ENCODE measurements around the gene SMIM33.

SMIM33 gene

DNA sequence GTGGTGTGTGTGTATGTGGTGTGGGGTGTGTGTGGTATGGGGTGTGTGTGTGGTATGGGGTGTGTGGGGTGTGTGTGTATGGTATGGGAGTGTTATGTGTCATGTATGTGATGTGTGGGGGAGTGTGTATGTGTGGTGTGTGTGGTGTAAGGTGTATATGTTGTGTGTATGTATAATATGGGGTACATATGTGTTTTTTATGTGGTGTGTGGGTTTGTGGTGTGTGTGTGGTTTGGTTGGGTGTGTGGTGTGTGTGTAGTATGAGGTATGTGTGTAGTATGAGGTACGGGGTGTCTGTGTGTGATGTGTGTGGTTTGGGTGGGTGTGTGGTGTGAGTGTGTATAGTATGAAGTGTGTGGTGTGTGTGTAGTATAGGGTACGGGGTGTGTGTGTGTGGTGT lies 19.6 kb upstream of the SMIM33 start:
- no peak overlapping the region for H3K4me3 Mint-ChIP-seq
- DNase-seq = peak; percentile 30
- no peak overlapping the region for H3K27ac Mint-ChIP-seq
- peaks cover 8% of the 10 kb centered on the region for H3K9me3 Mint-ChIP-seq
- peaks cover 54% of the 10 kb centered on the region for H3K4me1 Mint-ChIP-seq (ENCODE audit: low read depth)
- H3K36me3 Mint-ChIP-seq (ENCODE audit: low read depth) = peaks cover 7% of the 10 kb centered on the region
- no peaks in the 10 kb centered on the region for H3K27me3 Mint-ChIP-seq

DNA sequence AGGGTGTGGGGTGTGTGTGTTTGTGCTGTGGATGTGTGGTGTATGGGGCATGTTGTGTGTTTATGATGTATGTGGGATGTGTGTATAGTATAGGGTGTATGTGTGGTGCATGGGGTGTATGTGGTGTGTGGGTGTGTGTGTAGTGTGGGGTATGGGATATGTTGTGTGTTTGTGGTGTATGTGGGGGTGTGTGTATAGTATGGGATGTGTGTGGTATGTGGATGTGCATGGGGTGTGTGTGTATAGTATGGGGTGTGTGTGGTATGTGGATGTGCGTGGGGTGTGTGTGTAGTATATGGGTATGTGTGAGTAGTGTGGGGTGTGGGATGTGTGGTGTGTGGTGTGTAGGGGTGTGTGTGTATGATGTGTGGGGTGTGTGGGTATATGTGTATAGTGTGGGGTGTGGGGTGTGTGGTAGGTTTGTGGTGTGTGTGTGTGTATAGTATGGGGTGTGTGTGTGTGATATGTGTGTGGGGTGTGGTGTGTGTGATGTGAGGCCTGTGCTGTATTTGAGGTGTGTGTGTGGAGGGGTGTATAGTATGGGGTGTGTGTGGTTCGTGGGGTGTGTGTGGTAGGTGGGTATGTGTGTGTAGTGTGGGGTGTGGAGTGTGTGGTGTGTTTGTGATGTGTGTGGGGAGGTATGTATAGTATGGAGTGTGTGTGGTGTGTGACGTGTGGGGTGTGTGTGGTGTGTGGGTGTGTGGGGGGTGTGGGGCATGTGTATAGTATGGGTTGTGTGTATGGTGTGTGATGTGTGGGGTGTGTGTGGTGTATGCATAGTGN lies 18.7 kb upstream of the SMIM33 start:
- H3K27me3 Mint-ChIP-seq = no peaks in the 10 kb centered on the region
- no peak overlapping the region for H3K27ac Mint-ChIP-seq
- peaks cover 5% of the 10 kb centered on the region for H3K9me3 Mint-ChIP-seq
- peaks cover 54% of the 10 kb centered on the region for H3K4me1 Mint-ChIP-seq (ENCODE audit: low read depth)
- H3K4me3 Mint-ChIP-seq = no peak overlapping the region
- peaks cover 7% of the 10 kb centered on the region for H3K36me3 Mint-ChIP-seq (ENCODE audit: low read depth)
- peak; percentile 32 for DNase-seq

DNA sequence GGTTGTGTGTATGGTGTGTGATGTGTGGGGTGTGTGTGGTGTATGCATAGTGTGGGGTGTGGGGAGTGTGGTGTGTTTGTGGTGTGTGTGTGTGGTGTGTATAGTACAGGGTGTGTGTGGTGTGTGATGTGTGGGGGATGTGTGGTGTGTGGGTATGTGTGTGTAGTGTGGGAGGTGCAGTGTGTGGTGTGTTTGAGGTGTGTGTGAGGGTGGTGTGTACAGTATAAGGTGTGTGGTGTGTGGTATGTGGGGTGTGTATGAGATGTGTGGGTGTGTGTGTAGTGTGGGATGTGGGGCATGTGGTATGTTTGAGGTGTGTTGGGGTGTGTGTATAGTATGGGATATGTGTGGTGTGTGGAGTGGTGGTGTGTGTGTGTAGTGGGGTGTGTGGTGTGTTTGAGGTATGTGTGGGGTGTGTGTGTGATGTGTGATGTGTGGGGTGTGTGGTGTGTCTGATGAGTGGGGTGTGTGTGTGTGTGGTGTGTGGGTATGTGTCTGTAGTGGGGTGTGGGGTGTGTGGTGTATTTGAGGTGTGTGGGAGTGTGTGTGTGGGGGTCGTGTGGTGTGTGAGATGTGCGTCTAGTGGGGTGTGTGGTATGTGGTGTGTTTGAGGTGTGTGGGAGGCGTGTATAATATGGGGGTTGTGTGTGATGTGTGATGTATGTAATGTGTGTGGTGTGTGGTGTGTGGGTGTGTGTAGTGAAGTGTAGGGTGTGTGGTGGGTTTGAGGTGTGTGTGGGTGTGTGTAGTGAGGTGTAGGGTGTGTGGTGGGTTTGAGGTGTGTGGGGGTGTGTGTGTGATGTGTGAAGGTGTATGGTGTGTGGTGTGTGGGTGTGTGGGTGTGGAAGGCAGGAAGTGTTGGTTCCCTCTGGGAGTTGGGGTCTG lies 16.9 kb upstream of the SMIM33 start:
- Mint-ChIP-seq H3K36me3 (ENCODE audit: low read depth) (no peaks in the 10 kb centered on the region), H3K27me3 (no peaks in the 10 kb centered on the region), H3K9me3 (no peaks in the 10 kb centered on the region), H3K4me3 (no peak overlapping the region), H3K27ac (peak overlapping the region; percentile 61), H3K4me1 (ENCODE audit: low read depth) (peaks cover 50% of the 10 kb centered on the region)
- DNase-seq = peak; percentile 42

DNA sequence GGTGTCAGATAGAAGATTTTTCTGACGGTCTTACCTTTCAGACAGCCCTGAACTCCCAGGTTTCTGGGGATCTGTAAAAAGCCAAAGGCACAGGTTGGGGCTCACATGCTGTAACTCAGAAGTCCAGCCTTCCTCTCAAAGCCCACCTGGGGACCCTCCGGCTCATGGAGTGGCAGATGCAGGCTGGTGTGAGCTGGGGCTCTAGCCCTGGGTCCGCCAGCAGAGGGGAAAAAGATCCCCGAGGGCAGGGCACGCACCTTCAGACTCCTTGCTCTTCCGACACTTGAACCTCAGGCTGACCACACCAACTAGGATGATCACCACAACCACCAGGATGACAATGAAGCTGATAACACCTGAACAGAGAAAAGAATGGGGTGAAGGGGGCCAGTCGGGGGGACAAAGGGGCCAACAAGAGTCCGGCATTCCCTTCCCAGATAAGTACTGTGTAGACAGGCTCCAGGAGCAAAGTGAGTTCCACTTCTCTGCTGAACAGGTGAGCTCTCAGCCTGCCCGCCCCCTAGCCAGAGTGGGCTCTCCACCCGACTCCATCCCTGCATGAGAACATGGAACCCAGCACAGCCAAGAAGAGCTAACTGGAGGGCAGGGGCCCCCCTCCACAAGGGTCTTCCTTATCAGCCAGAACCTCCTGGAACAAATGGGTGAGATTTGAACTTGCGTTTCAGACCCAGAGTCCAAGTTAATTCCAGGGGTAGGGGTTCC lies 16.1 kb upstream of the SMIM33 start:
- Mint-ChIP-seq H3K27ac (peak overlapping the region; percentile 61), H3K4me3 (no peak overlapping the region), H3K4me1 (ENCODE audit: low read depth) (peaks cover 54% of the 10 kb centered on the region), H3K27me3 (no peaks in the 10 kb centered on the region), H3K9me3 (no peaks in the 10 kb centered on the region), H3K36me3 (ENCODE audit: low read depth) (no peaks in the 10 kb centered on the region)
- DNase-seq = peak; percentile 32

DNA sequence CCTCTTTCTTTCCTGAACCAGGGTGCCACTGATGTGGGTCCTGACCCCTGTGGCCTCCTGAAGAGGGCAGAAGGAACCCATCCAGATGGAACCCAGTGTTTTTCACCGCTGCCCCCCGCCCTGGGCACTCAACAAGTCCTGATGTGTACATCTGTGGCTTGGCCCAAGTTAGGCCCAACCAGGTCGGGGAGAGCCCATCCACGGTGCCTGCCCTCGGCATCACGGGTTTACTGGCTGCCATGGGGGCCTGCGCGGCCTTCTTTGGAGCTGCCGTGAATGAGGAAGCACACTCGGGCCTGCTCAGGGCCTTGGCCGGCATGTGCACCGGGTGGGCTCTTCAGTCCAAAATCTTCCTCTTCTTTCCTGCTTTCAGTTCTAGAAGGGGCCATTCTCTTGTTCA lies 14.0 kb upstream of the SMIM33 start:
- Mint-ChIP-seq H3K4me1 (ENCODE audit: low read depth) (peaks cover 75% of the 10 kb centered on the region), H3K4me3 (no peak overlapping the region), H3K9me3 (no peaks in the 10 kb centered on the region), H3K27me3 (no peaks in the 10 kb centered on the region), H3K36me3 (ENCODE audit: low read depth) (no peaks in the 10 kb centered on the region), H3K27ac (peak overlapping the region; percentile 73)
- DNase-seq = no peak

DNA sequence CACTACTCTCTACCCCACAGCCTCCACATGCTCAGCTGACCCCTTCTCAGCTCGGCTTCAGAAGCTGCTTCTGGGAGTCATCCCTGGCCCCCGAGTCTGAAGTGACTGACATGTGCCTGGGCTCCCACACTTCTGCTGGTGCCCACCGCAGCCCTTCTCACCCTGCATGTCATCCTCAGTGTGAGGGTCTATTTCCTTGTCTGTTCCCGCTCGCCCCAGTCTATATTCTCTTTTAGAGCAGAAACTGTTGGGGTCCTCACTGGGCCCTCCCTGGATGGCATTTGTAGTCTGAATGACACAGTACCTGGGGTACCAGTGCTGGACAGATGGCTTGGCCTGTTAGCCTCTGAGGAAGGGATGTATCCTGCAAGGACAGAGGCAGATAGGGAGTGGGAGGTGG lies 13.6 kb upstream of the SMIM33 start:
- Mint-ChIP-seq H3K9me3 (no peaks in the 10 kb centered on the region), H3K27ac (peak overlapping the region; percentile 73), H3K36me3 (ENCODE audit: low read depth) (no peaks in the 10 kb centered on the region), H3K4me1 (ENCODE audit: low read depth) (peaks cover 76% of the 10 kb centered on the region), H3K4me3 (no peak overlapping the region), H3K27me3 (no peaks in the 10 kb centered on the region)
- no peak for DNase-seq

DNA sequence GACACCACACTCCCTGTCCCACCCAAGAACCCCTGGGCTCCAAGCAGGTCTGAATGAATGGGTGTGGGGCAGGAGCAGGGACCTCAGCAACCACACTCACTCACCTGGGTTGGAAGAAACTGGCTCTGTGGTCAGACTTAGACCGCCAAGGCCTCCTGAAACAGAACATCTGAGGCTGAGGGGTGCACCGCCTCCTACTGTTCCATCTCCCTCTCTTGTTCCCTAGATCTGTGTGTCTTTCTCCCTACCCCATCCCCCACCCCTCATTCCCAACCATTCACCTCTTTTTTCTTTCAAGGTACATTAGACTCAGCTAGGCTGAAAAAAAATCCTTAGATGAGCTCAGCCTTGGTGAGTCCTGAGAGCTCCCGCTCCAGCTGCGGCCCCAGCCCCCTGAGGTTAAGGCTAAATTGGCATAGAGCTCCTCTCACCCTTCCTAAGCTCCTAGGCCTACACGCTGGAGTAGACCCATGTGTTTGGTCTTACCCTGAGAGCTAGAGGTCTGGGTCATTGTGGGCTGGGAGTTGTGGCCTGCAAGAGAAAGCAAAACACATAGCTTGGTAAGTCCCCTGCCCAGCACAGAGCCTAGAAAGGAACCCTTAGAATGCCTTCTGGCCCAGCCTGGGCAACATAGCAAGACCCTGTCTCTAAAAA lies 13.0 kb upstream of the SMIM33 start:
- no peak overlapping the region for H3K4me3 Mint-ChIP-seq
- H3K4me1 Mint-ChIP-seq (ENCODE audit: low read depth) = peaks cover 76% of the 10 kb centered on the region
- H3K9me3 Mint-ChIP-seq = no peaks in the 10 kb centered on the region
- H3K27ac Mint-ChIP-seq = peak overlapping the region; percentile 73
- no peaks in the 10 kb centered on the region for H3K27me3 Mint-ChIP-seq
- no peak for DNase-seq
- no peaks in the 10 kb centered on the region for H3K36me3 Mint-ChIP-seq (ENCODE audit: low read depth)

DNA sequence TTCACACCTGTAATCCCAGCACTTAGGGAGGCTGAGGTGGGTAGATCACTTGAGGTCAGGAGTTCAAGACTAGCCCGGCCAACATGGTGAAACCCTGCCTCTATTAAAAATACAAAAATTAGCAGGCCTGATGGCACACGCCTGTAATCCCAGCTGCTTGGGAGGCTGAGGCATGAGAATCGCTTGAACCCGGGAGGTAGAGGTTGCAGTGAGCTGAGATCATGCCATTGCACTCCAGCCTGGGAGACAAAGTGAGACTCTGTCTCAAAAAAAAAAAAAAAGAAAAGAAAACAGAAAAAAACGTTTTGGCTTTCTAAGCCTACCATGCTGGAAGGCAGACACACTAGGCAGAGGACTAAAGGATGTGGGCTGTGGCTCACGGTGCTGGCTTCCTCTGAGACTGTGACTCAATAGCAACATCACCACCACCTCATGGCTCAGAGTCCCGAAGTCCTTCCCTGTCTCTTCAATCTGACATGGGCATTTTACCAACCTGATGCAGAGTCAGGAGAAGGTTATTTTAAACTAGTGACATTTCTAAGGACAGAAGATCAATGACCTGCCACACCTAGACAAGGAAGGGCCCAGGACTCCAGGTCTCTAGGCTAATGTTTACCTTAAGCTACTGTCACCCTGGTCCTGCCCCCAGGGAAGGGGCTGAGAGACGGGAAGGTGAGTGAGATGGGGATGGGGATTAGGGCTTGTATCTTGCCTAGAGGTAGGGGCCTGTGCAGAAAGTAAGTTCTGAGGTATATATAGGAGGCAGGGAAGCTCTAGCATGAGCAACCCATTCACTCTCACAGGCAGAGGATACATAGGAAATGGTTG lies 12.0 kb upstream of the SMIM33 start:
- Mint-ChIP-seq H3K27ac (peak overlapping the region; percentile 91), H3K27me3 (no peaks in the 10 kb centered on the region), H3K4me1 (ENCODE audit: low read depth) (peaks cover 73% of the 10 kb centered on the region), H3K9me3 (no peaks in the 10 kb centered on the region), H3K36me3 (ENCODE audit: low read depth) (no peaks in the 10 kb centered on the region), H3K4me3 (peak overlapping the region; percentile 38)
- DNase-seq = peak; percentile 74

DNA sequence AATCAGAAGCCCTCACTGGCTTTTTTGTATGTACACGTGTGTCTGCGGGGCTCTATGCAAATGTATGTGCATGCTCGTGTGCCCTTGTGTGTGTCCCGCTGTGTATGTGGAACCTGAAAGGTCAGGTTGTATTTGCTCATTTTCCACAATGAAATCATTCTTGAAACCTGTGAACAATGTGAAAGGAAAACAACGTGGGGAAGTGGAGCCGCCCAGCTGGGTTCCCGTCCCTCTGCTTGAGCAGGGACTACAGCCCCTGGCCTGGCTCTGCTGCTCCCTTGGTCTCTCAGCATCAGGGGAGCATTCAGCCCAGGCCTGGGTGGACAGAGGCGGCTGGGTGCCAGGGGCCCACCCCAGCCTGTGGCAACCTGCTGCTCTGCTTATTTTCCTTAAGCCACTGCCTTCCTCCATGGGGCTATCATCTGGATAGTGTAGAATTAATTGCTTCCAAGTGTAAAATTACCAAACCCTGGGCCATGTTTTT lies 11.3 kb upstream of the SMIM33 start:
- H3K27ac Mint-ChIP-seq = peak overlapping the region; percentile 91
- DNase-seq = no peak
- no peaks in the 10 kb centered on the region for H3K36me3 Mint-ChIP-seq (ENCODE audit: low read depth)
- H3K9me3 Mint-ChIP-seq = no peaks in the 10 kb centered on the region
- peak overlapping the region; percentile 38 for H3K4me3 Mint-ChIP-seq
- peaks cover 66% of the 10 kb centered on the region for H3K4me1 Mint-ChIP-seq (ENCODE audit: low read depth)
- no peaks in the 10 kb centered on the region for H3K27me3 Mint-ChIP-seq

DNA sequence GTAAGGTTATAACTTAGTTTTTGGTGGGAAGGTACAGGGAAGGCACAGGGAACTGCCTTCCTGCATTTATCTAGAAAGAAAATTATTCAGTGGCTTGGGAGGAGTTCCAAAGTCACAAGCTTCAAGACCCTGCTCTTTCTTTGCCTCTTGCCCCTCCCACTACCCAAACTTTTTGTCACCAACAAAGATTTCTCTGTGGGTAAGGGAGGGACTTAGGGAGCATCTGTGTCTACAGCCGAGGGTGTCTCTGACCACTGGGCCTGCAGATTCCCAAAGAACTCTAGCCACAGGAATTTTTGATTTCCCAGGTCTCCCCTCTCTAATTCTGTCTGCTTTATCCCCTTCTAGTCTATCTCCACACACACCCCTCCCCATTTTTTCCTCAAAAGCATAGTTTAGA lies 10.3 kb upstream of the SMIM33 start:
- peak overlapping the region; percentile 91 for H3K27ac Mint-ChIP-seq
- H3K4me1 Mint-ChIP-seq (ENCODE audit: low read depth) = peaks cover 57% of the 10 kb centered on the region
- H3K4me3 Mint-ChIP-seq = peak overlapping the region; percentile 38

DNA sequence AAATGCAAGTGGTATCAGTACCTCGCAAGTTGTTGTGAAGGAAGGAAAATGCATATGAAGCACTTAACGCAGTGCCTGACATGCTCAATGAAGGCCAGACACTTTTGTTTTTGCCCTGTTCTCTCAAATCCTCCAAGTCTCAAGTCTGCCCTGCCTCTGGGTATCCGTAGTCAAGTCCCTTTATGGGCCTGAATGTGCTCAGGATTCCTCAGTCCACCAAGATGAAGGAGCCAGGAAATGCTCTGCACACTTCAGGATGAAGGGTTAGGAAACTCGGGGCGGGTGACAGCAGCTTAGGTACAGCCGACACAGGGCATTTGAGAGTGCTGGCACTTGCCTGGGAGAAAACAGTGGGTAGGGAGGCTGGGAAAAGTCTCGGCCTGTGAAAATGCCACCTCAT lies 9.6 kb upstream of the SMIM33 start:
- H3K36me3 Mint-ChIP-seq (ENCODE audit: low read depth) = no peaks in the 10 kb centered on the region
- peaks cover 53% of the 10 kb centered on the region for H3K4me1 Mint-ChIP-seq (ENCODE audit: low read depth)
- H3K27ac Mint-ChIP-seq = peak overlapping the region; percentile 14
- no peaks in the 10 kb centered on the region for H3K9me3 Mint-ChIP-seq
- no peak overlapping the region for H3K4me3 Mint-ChIP-seq
- DNase-seq = no peak
- no peaks in the 10 kb centered on the region for H3K27me3 Mint-ChIP-seq

More for the DNA sequence above, 10.3 kb upstream of the SMIM33 start:
- H3K9me3 Mint-ChIP-seq = no peaks in the 10 kb centered on the region
- no peak for DNase-seq
- H3K27me3 Mint-ChIP-seq = no peaks in the 10 kb centered on the region
- no peaks in the 10 kb centered on the region for H3K36me3 Mint-ChIP-seq (ENCODE audit: low read depth)

DNA sequence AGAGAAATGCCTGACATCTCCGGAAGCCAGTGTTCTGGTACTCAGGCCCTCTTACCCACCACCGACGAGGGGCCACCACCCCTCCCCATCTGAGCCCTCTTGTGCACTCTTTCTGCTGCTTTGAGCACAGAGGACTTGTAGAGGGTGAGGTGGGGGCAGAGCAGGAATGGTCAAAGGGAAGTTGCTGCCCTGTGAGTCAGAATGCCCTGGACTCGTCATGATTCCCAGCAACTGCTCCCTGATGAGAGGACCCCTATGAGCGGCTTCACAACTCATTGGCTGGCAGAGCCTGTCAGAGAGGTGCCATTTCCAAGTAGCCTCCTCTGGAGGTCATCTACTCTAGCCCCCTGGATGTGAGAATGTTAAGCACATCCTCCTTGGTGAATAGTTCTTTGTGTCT lies 9.1 kb upstream of the SMIM33 start:
- Mint-ChIP-seq H3K4me1 (ENCODE audit: low read depth) (peaks cover 48% of the 10 kb centered on the region), H3K9me3 (no peaks in the 10 kb centered on the region), H3K27me3 (no peaks in the 10 kb centered on the region), H3K27ac (peak overlapping the region; percentile 14), H3K4me3 (no peak overlapping the region), H3K36me3 (ENCODE audit: low read depth) (no peaks in the 10 kb centered on the region)
- no peak for DNase-seq

DNA sequence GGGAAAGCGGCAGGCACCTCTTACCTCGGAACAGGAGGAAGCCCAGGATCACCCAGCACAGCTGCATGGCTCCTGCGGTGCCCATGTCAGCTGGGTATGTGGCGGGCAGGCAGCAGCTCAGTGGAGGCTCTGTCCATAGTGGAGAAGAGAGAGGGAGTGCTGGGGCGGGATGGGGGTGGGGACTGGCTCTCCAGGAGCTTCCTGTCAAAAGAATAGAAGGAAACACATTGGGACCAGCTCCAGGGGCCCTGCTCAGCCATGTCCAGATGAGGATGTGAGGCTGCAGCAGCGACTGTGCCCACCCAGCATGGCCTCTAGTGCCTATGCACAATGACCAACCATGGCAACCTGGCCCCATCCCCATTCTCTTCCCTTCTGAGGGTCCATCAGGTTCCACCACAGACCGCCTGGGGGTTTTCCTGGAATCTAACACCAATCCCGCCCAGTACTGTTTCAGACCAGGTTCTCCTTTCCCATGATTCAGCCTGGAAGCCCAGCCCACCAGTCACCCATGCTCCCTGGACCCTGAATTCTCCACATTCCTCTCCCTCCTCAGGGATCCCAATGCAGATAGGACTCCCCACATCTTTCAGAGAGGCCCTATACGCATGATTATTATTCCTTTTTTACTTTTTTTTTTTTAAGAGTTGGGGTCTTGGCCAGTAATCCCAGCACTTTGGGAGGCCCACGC lies 8.1 kb upstream of the SMIM33 start, which contains the start of gene ECSCR:
Gene ECSCR, minus strand, starts transcription at position 158 of the 691 bp plus-strand sequence. Its CDS starts 73 bp downstream, at position 85.
- Mint-ChIP-seq H3K4me1 (ENCODE audit: low read depth) (peaks cover 39% of the 10 kb centered on the region), H3K36me3 (ENCODE audit: low read depth) (no peaks in the 10 kb centered on the region), H3K27ac (peak within 1 kb of the TSS; percentile 14), H3K9me3 (no peaks in the 10 kb centered on the region), H3K4me3 (no peak within 1 kb of the TSS), H3K27me3 (no peaks in the 10 kb centered on the region)
- no peak for DNase-seq
